Measurements from ENCODE around the gene CACNA1B. TPM values are rescaled to one million over a fixed set of nuclear protein-coding genes. Genes with fewer than 3 reads are reported as not detected.

The CACNA1B gene
- polyA plus RNA-seq, 1 of the 3 experiments (the other 2 are of a cell fraction) = 0.03 TPM

GRCh38 chr9:138040446-138041430 lies 163.2 kb downstream of the CACNA1B start:
- H3K4me3 ChIP-seq (ENCODE audit: low read depth in 2 of 2, low read length in 1 of 2) = no peak overlapping the region
- H3K9ac ChIP-seq = no peak overlapping the region
- no peaks in the 10 kb centered on the region for H3K36me3 ChIP-seq (replicated peaks in 1 of 2; ENCODE audit: control insufficient read depth in 1 of 2, insufficient read depth in 2 of 2, low read length in 1 of 2)
- POLR2A ChIA-PET = no interaction called here
- H3F3A ChIP-seq (replicated peaks; ENCODE audit: insufficient read depth) = no peaks in the 10 kb centered on the region
- H4K20me1 ChIP-seq (ENCODE audit: insufficient read depth) = no peaks in the 10 kb centered on the region
- no peaks in the 10 kb centered on the region for H3K79me2 ChIP-seq (ENCODE audit: insufficient read depth)
- H2AFZ ChIP-seq (ENCODE audit: low read depth) = no peak overlapping the region
- no peaks in the 10 kb centered on the region for H3K27me3 ChIP-seq (ENCODE audit: insufficient read depth)
- 43% methylated on average over 15 of the region's 17 CpGs for WGBS (ENCODE audit: low lambda C conversion rate)
- no peak overlapping the region for H3K27ac ChIP-seq (ENCODE audit: low read depth in 2 of 2, low read length in 1 of 2)
- DNase-seq = peak; percentile 1
- H3K9me2 ChIP-seq = no peaks in the 10 kb centered on the region
- no peak overlapping the region for H3K4me2 ChIP-seq
- CTCF ChIA-PET = interaction anchor here (1.3 kb wide), 1 partner anchor 368 kb away, joined by 4 read pairs; no protein-coding TSS in a partner anchor
- TF ChIP-seq RXRA (IDR thresholded peaks at IDR 0.05; ENCODE audit: borderline replicate concordance, low read depth) = no peak
- TF ChIP-seq, protein P1, sequence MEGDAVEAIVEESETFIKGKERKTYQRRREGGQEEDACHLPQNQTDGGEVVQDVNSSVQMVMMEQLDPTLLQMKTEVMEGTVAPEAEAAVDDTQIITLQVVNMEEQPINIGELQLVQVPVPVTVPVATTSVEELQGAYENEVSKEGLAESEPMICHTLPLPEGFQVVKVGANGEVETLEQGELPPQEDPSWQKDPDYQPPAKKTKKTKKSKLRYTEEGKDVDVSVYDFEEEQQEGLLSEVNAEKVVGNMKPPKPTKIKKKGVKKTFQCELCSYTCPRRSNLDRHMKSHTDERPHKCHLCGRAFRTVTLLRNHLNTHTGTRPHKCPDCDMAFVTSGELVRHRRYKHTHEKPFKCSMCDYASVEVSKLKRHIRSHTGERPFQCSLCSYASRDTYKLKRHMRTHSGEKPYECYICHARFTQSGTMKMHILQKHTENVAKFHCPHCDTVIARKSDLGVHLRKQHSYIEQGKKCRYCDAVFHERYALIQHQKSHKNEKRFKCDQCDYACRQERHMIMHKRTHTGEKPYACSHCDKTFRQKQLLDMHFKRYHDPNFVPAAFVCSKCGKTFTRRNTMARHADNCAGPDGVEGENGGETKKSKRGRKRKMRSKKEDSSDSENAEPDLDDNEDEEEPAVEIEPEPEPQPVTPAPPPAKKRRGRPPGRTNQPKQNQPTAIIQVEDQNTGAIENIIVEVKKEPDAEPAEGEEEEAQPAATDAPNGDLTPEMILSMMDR (IDR thresholded peaks at IDR 0.05) = no peak
- TF ChIP-seq GABPA (IDR thresholded peaks at IDR 0.05; ENCODE audit: low read depth) = no peak
- no peak for TF ChIP-seq CHD2 (IDR thresholded peaks at IDR 0.05; ENCODE audit: low read length, partially characterized antibody)
- no peak for TF ChIP-seq FOXM1 (IDR thresholded peaks at IDR 0.05; ENCODE audit: low read depth)
- TF ChIP-seq, protein P2, sequence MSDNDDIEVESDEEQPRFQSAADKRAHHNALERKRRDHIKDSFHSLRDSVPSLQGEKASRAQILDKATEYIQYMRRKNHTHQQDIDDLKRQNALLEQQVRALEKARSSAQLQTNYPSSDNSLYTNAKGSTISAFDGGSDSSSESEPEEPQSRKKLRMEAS (IDR thresholded peaks at IDR 0.05; ENCODE audit: low read depth) = no peak
- no peak for TF ChIP-seq POLR2AphosphoS5 (IDR thresholded peaks at IDR 0.05; ENCODE audit: low read depth, low read length)
- TF ChIP-seq NRF1 (IDR thresholded peaks at IDR 0.05; ENCODE audit: low read depth, low read length) = no peak
- no peak for TF ChIP-seq TEAD4 (IDR thresholded peaks at IDR 0.05; ENCODE audit: borderline replicate concordance, insufficient read depth)
- TF ChIP-seq MXI1 (IDR thresholded peaks at IDR 0.05; ENCODE audit: low read depth, low read length) = no peak
- no peak for TF ChIP-seq SIN3A (IDR thresholded peaks at IDR 0.05; ENCODE audit: borderline replicate concordance, low read depth, low read length)
- no peak for TF ChIP-seq USF2 (IDR thresholded peaks at IDR 0.05; ENCODE audit: borderline replicate concordance, low read depth, low read length)
- H3K9me3 ChIP-seq = peaks cover 3% of the 10 kb centered on the region; the same call in 1 of the 2 replicates
- peaks cover 0 to 8% of the 10 kb centered on the region in 2 experiments; a peak in 1 of 4 replicates for H3K4me1 ChIP-seq (ENCODE audit: control insufficient read depth in 1 of 2, insufficient read depth in 2 of 2, low read depth in 1 of 2, low read length in 1 of 2)

GRCh38 chr9:138042146-138042545 lies 164.6 kb downstream of the CACNA1B start:
- no peaks in the 10 kb centered on the region for H3F3A ChIP-seq (replicated peaks; ENCODE audit: insufficient read depth)
- H3K27ac ChIP-seq (ENCODE audit: low read depth in 2 of 2, low read length in 1 of 2) = no peak overlapping the region
- no peaks in the 10 kb centered on the region for H3K9me3 ChIP-seq
- WGBS (ENCODE audit: low lambda C conversion rate) = 52% methylated on average over 7 of the region's 7 CpGs
- no peaks in the 10 kb centered on the region for H3K27me3 ChIP-seq (ENCODE audit: insufficient read depth)
- no peaks in the 10 kb centered on the region for H3K9me2 ChIP-seq
- H2AFZ ChIP-seq (ENCODE audit: low read depth) = no peak overlapping the region
- no peak for TF ChIP-seq TCF12 (IDR thresholded peaks at IDR 0.05)
- TF ChIP-seq, protein P1 (IDR thresholded peaks at IDR 0.05) = no peak
- TF ChIP-seq NFIC (IDR thresholded peaks at IDR 0.05; ENCODE audit: borderline replicate concordance) = no peak
- TF ChIP-seq MXI1 (IDR thresholded peaks at IDR 0.05; ENCODE audit: low read depth, low read length) = no peak
- no peak for TF ChIP-seq EP300 (IDR thresholded peaks at IDR 0.05; ENCODE audit: borderline replicate concordance in 1 of 2, low read depth in 1 of 2, low read length in 1 of 2)
- TF ChIP-seq TAF1 (IDR thresholded peaks at IDR 0.05; ENCODE audit: borderline replicate concordance, low read depth, low read length) = no peak
- H3K9ac ChIP-seq = no peak overlapping the region
- CTCF ChIA-PET = no interaction called here
- no peak overlapping the region for H3K4me2 ChIP-seq
- H4K20me1 ChIP-seq (ENCODE audit: insufficient read depth) = no peaks in the 10 kb centered on the region
- H3K4me3 ChIP-seq (ENCODE audit: low read depth in 2 of 2, low read length in 1 of 2) = no peak overlapping the region
- H3K36me3 ChIP-seq (replicated peaks in 1 of 2; ENCODE audit: control insufficient read depth in 1 of 2, insufficient read depth in 2 of 2, low read length in 1 of 2) = no peaks in the 10 kb centered on the region
- H3K79me2 ChIP-seq (ENCODE audit: insufficient read depth) = no peaks in the 10 kb centered on the region
- DNase-seq = no peak
- H3K4me1 ChIP-seq (ENCODE audit: control insufficient read depth in 1 of 2, insufficient read depth in 2 of 2, low read depth in 1 of 2, low read length in 1 of 2) = peaks cover 0 to 7% of the 10 kb centered on the region in 2 experiments; a peak in 1 of 4 replicates
- POLR2A ChIA-PET = no interaction called here

All from SK-N-SH (cell line).